Aorta (tissue), 5 donors: ENCODE results near the gene PDCD4. TPM values are rescaled to one million over a fixed set of nuclear protein-coding genes. Genes with fewer than 3 reads are reported as not detected.

Experiments used
- ATAC-seq: fragments of 200-7000 bp; cut with Tn5 transposase; one replicate; pipeline ENCODE4 v1.9.1; 2022; ENCODE audit warnings: moderate library complexity; ENCODE audit not compliant: low FRiP score
- DNase-seq, 2 donors: peaks; one replicate each; pipeline ENCODE4 v3.0.0-alpha.2; 2020
- H3K27ac ChIP-seq, 2 donors: one replicate each; pipeline ENCODE4 v1.5.1; 2013; ENCODE audit warnings: low read length in 2 of 2, mild to moderate bottlenecking in 2 of 2, moderate library complexity in 2 of 2, control low read depth in 1 of 2, inconsistent platforms in 1 of 2, low read depth in 1 of 2
- H3K27me3 ChIP-seq, 2 donors: one replicate each; pipeline ENCODE4 v1.6.1; 2013; ENCODE audit warnings: control low read depth in 1 of 2, low read length in 1 of 2, mild to moderate bottlenecking in 1 of 2, moderate library complexity in 1 of 2; ENCODE audit not compliant: insufficient read depth in 2 of 2, control insufficient read depth in 1 of 2
- H3K36me3 ChIP-seq, 2 donors: one replicate each; pipeline ENCODE4 v1.6.1; 2013; ENCODE audit warnings: control low read depth in 1 of 2, low read length in 1 of 2, mild to moderate bottlenecking in 1 of 2; ENCODE audit not compliant: insufficient read depth in 2 of 2, control insufficient read depth in 1 of 2
- H3K4me1 ChIP-seq, 2 donors: one replicate each; pipeline ENCODE4 v1.6.1; 2013; ENCODE audit warnings: low read length in 2 of 2, control low read depth in 1 of 2, mild to moderate bottlenecking in 1 of 2, moderate library complexity in 1 of 2; ENCODE audit not compliant: insufficient read depth in 2 of 2, control insufficient read depth in 1 of 2
- H3K4me3 ChIP-seq, 2 donors: one replicate each; pipeline ENCODE4 v1.5.1; 2013; ENCODE audit warnings: low read length in 2 of 2, control low read depth in 1 of 2, mild to moderate bottlenecking in 1 of 2
- H3K9me3 ChIP-seq: one replicate; pipeline ENCODE4 v1.6.1; 2013; ENCODE audit warnings: mild to moderate bottlenecking, low read length; ENCODE audit not compliant: control insufficient read depth
- WGBS, 2 donors: extraction: QIAGEN DNeasy Blood & Tissue Kit; methylation state at CpG; one replicate each; pipeline ENCODE4 v1.1.7; 2013; 5-methylcytosine and 5-hydroxymethylcytosine counted together
- intact Hi-C, 2 donors: fragments of 100-400 bp; cut with DNase I; formaldehyde crosslinking; loops; one replicate each; pipeline versions ENCODE4 v1.14.2 to v1.15.0; 2022
- polyA plus RNA-seq, 2 donors: library from polyadenylated mRNA; stranded (reverse); fragments of 200-250 nt; gene quantifications; one replicate each; pipeline ENCODE4 v1.2.3, GENCODE V29; 2013
- total RNA-seq, 2 donors: library from RNA; stranded (reverse); fragmentation: NEBNext Ultra II Directional; extraction: Animal tissue kit (Norgen Biotek cat#: 25700); gene quantifications; one replicate each; pipeline ENCODE4 v1.2.1, GENCODE V29; 2021
- donor health status: healthy with polysubstance abuse.
- donor health status: Bipolar disorder and iron deficiency.
- donor health status: DM: no; HTN: no; CAD: no.
- donor health status: DM: no; HTN: no; CAD: no.
- donor health status: DM: yes; HTN: yes; CAD: no.

The PDCD4 gene
- total and polyA plus RNA-seq, 4 donors = 46.6 to 124 (median 78.6) TPM

- no peak overlapping the region for H3K4me3 ChIP-seq
- H3K27me3 ChIP-seq = no peaks in the 10 kb centered on the region
- H3K36me3 ChIP-seq = peaks cover 0 to 4% of the 10 kb centered on the region in 2 donors
- no peaks in the 10 kb centered on the region for H3K4me1 ChIP-seq
- no peak for DNase-seq
- 40 to 70% methylated on average over 2 of the region's 2 CpGs for WGBS, 2 donors
- no peaks in the 10 kb centered on the region for H3K9me3 ChIP-seq
- intact Hi-C loops = no loop called here
- ATAC-seq = no peak
- peak overlapping the region; percentile 38 to 93 for H3K27ac ChIP-seq
Observed at GRCh38 chr10:110828525-110828924, 43.2 kb upstream of the PDCD4 start.

GRCh38 chr10:110829721-110830410 lies 41.9 kb upstream of the PDCD4 start:
- Histone ChIP-seq H3K4me1 (peaks cover 0 to 3% of the 10 kb centered on the region in 2 donors), H3K4me3 (no peak overlapping the region), H3K9me3 (no peaks in the 10 kb centered on the region), H3K36me3 (peaks cover 0 to 2% of the 10 kb centered on the region in 2 donors), H3K27me3 (no peaks in the 10 kb centered on the region), H3K27ac (no peak overlapping the region)
- intact Hi-C loops = loop anchor here in 1 of 2 donors (5.0 kb wide), 1 partner anchor 37 kb away; no protein-coding TSS in a partner anchor
- 82 to 93% methylated on average over 11 of the region's 11 CpGs for WGBS, 2 donors
- DNase-seq = no peak
- ATAC-seq = no peak

- Histone ChIP-seq H3K4me3 (no peak overlapping the region), H3K27me3 (no peaks in the 10 kb centered on the region), H3K9me3 (no peaks in the 10 kb centered on the region), H3K36me3 (peaks cover 0 to 2% of the 10 kb centered on the region in 2 donors), H3K27ac (peak overlapping the region; percentile 12 to 52), H3K4me1 (peaks cover 0 to 3% of the 10 kb centered on the region in 2 donors)
- ATAC-seq = no peak
- WGBS, 2 donors = 82 to 86% methylated on average over 12 to 13 of the region's 13 CpGs
- intact Hi-C loops = loop anchor here in 1 of 2 donors (5.0 kb wide), 1 partner anchor 34 kb away; no protein-coding TSS in a partner anchor
- no peak for DNase-seq
Observed at GRCh38 chr10:110833234-110833940, 38.3 kb upstream of the PDCD4 start.

GRCh38 chr10:110833941-110834628 lies 37.6 kb upstream of the PDCD4 start:
- Histone ChIP-seq H3K4me1 (peaks cover 0 to 3% of the 10 kb centered on the region in 2 donors), H3K9me3 (no peaks in the 10 kb centered on the region), H3K27ac (peak overlapping the region; percentile 12 to 94), H3K36me3 (peaks cover 0 to 2% of the 10 kb centered on the region in 2 donors), H3K27me3 (no peaks in the 10 kb centered on the region), H3K4me3 (no peak overlapping the region)
- WGBS, 2 donors = 72 to 73% methylated on average over 14 of the region's 14 CpGs
- no peak for ATAC-seq
- intact Hi-C loops = loop anchor here (2.0 to 5.0 kb wide), 2 partner anchors 15 to 33 kb away; no protein-coding TSS in a partner anchor
- no peak for DNase-seq

- H3K9me3 ChIP-seq = no peaks in the 10 kb centered on the region
- H3K36me3 ChIP-seq = peaks cover 0 to 2% of the 10 kb centered on the region in 2 donors
- intact Hi-C loops = loop anchor here (2.0 to 5.0 kb wide), 2 partner anchors 16 to 33 kb away; no protein-coding TSS in a partner anchor
- no peak overlapping the region for H3K4me3 ChIP-seq
- 17 to 18% methylated on average over 6 of the region's 6 CpGs for WGBS, 2 donors
- peaks cover 0 to 3% of the 10 kb centered on the region in 2 donors for H3K4me1 ChIP-seq
- no peaks in the 10 kb centered on the region for H3K27me3 ChIP-seq
- peak in 1 of 2 donors; percentile 59 for DNase-seq
- ATAC-seq = peak; percentile 75
- peak overlapping the region; percentile 43 to 94 for H3K27ac ChIP-seq
Observed at GRCh38 chr10:110834629-110835301, 37.0 kb upstream of the PDCD4 start.

GRCh38 chr10:110835841-110836240 lies 35.9 kb upstream of the PDCD4 start:
- WGBS, 2 donors = 69 to 72% methylated on average over 7 of the region's 7 CpGs
- no peak overlapping the region for H3K4me3 ChIP-seq
- peak overlapping the region; percentile 28 to 65 for H3K27ac ChIP-seq
- H3K36me3 ChIP-seq = peaks cover 0 to 2% of the 10 kb centered on the region in 2 donors
- H3K4me1 ChIP-seq = peaks cover 0 to 3% of the 10 kb centered on the region in 2 donors
- DNase-seq = no peak
- intact Hi-C loops = loop anchor here in 1 of 2 donors (2.0 kb wide), 1 partner anchor 17 kb away; no protein-coding TSS in a partner anchor
- no peaks in the 10 kb centered on the region for H3K9me3 ChIP-seq
- ATAC-seq = no peak
- H3K27me3 ChIP-seq = no peaks in the 10 kb centered on the region

GRCh38 chr10:110836706-110837105 lies 35.0 kb upstream of the PDCD4 start:
- Histone ChIP-seq H3K4me1 (peaks cover 0 to 3% of the 10 kb centered on the region in 2 donors), H3K27me3 (no peaks in the 10 kb centered on the region), H3K4me3 (no peak overlapping the region), H3K27ac (peak overlapping the region in 1 of 2 donors; percentile 23), H3K9me3 (no peaks in the 10 kb centered on the region), H3K36me3 (no peaks in the 10 kb centered on the region)
- 63 to 65% methylated on average over 3 of the region's 3 CpGs for WGBS, 2 donors
- ATAC-seq (no peak), DNase-seq (no peak)
- intact Hi-C loops = no loop called here
